Measurements from ENCODE around the gene SAT1. TPM values are rescaled to one million over a fixed set of nuclear protein-coding genes. Genes with fewer than 3 reads are reported as not detected.

SAT1 gene
- total RNA-seq, 4 donors from 2014 or later: 313 to 1,184 (median 689) TPM

DNA sequence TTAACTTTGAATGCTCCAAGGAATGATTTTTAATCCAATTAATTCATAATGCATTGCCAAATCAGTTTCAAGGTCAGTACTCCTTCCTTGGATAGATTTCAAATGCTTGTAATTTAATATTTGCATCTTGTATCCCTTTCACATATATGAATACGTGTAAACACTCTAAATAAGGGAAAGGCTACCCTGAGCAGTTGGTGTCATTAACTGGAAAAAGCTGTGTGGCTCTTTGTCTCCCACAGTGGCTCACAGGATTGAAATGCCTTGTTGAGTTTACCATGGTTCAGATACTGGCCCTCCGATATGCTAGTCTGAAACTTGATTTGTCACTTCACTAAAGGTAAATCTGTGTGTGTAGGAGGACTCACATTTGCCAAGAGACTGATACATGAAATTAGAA lies 23.2 kb upstream of the SAT1 start:
- no peaks in the 10 kb centered on the region for H3K4me1 ChIP-seq
- in situ Hi-C loops (cut with MboI; ENCODE audit: low pct_ligation_motif_present in 1 of 4, low pct_unique_long_range_greater_than_20kb in 1 of 4, low sequenced_read_pairs in 3 of 4): loop anchor here in 1 of 4 donors (25.0 kb wide), 1 partner anchor 152 kb away; the partner anchor contains the start of genes APOO and CXorf58
- H3K27ac ChIP-seq: no peak overlapping the region
- no peaks in the 10 kb centered on the region for H3K36me3 ChIP-seq
- intact Hi-C loops (cut with DNase I; ENCODE audit: low total_unique reads): no loop called here
- H3K4me3 ChIP-seq: no peak overlapping the region
- no peaks in the 10 kb centered on the region for H3K27me3 ChIP-seq
- no peak for DNase-seq
- TF ChIP-seq, protein P1, sequence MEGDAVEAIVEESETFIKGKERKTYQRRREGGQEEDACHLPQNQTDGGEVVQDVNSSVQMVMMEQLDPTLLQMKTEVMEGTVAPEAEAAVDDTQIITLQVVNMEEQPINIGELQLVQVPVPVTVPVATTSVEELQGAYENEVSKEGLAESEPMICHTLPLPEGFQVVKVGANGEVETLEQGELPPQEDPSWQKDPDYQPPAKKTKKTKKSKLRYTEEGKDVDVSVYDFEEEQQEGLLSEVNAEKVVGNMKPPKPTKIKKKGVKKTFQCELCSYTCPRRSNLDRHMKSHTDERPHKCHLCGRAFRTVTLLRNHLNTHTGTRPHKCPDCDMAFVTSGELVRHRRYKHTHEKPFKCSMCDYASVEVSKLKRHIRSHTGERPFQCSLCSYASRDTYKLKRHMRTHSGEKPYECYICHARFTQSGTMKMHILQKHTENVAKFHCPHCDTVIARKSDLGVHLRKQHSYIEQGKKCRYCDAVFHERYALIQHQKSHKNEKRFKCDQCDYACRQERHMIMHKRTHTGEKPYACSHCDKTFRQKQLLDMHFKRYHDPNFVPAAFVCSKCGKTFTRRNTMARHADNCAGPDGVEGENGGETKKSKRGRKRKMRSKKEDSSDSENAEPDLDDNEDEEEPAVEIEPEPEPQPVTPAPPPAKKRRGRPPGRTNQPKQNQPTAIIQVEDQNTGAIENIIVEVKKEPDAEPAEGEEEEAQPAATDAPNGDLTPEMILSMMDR (IDR thresholded peaks at IDR 0.05): no peak
- no peak for TF ChIP-seq POLR2AphosphoS5 (IDR thresholded peaks at IDR 0.05)
- no peak for TF ChIP-seq EP300 (IDR thresholded peaks at IDR 0.05; ENCODE audit: low read depth)
- TF ChIP-seq POLR2A (IDR thresholded peaks at IDR 0.05): no peak
- H3K9me3 ChIP-seq: no peaks in the 10 kb centered on the region
- 81% methylated on average over 2 of the region's 2 CpGs; no CpG with 5 or more reads in 1 of the 2 donors for WGBS, 2 donors (ENCODE audit: low coverage in 1 of 2)

DNA sequence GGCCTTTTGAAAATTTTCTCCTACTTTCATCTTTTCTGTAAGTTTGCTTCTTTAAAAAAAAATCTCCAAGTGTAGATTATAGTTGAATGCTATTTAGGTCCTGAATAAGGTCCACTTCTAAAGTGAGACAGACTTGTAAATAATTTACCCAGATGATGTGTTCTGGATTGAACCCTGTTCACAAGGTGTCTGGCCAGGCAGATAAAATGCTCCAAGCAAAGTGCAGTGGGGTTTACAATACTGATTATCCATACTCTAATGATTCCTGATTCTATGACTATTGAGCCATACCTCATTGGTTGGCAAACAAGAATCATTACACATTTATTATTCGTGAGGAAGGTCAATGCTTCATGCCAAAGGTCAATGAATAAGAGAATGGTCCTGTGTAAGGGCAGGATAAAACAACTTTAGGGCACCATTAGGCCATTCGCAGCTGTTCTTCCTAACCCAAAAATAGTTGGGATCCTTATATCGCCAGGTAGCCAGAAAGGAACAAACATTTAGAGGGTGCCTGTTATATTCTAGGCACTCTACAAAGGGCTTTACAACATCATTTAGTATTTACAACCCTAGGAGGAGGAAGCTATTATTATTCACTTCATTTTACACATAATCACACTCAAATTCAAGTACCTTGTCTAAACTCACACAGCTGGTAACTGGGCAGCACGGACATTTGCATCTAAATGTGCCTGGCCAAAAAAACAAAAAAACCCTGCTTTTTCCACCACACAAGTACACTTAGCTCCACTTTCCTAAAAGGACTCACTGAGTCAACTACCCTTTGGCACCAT lies 18.6 kb upstream of the SAT1 start:
- no peak overlapping the region for H3K27ac ChIP-seq
- TF ChIP-seq POLR2AphosphoS5 (IDR thresholded peaks at IDR 0.05) (no peak), POLR2A (IDR thresholded peaks at IDR 0.05) (no peak), EP300 (IDR thresholded peaks at IDR 0.05; ENCODE audit: low read depth) (no peak)
- TF ChIP-seq, protein P1 (IDR thresholded peaks at IDR 0.05): no peak
- H3K9me3 ChIP-seq: no peaks in the 10 kb centered on the region
- H3K4me3 ChIP-seq: no peak overlapping the region
- WGBS, 2 donors (ENCODE audit: low coverage in 1 of 2): 57 to 83% methylated on average over 1 to 4 of the region's 4 CpGs
- no peaks in the 10 kb centered on the region for H3K27me3 ChIP-seq
- in situ Hi-C loops (cut with MboI; ENCODE audit: low pct_ligation_motif_present in 1 of 4, low pct_unique_long_range_greater_than_20kb in 1 of 4, low sequenced_read_pairs in 3 of 4): loop anchor here in 1 of 4 donors (25.0 kb wide), 1 partner anchor 148 kb away; the partner anchor contains the start of genes APOO and CXorf58
- no peak for DNase-seq
- no peaks in the 10 kb centered on the region for H3K36me3 ChIP-seq
- H3K4me1 ChIP-seq: no peaks in the 10 kb centered on the region
- intact Hi-C loops (cut with DNase I; ENCODE audit: low total_unique reads): no loop called here

DNA sequence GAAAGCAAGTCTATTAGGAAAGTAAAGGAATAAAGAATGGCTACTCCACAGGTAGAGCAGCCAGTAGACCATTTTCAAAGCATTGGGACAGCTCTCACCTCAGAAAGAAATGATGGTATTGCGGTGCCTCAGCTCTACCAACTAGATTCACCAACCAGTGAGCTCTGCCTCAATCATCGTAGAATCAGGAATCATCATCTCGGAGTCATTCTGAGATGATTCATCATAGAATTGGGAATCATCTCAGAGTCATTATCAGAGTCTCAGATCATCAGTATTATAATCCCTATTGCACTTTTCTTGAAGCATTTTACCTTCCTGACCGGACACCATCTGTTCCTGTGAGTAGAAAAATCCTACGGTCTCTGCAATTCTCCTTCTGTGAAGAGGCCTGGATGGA lies 17.5 kb upstream of the SAT1 start:
- Histone ChIP-seq H3K27ac (no peak overlapping the region), H3K4me3 (no peak overlapping the region), H3K4me1 (no peaks in the 10 kb centered on the region), H3K36me3 (no peaks in the 10 kb centered on the region), H3K9me3 (no peaks in the 10 kb centered on the region), H3K27me3 (no peaks in the 10 kb centered on the region)
- TF ChIP-seq, protein P1 (IDR thresholded peaks at IDR 0.05): no peak
- no peak for TF ChIP-seq EP300 (IDR thresholded peaks at IDR 0.05; ENCODE audit: low read depth)
- DNase-seq: no peak
- 96% methylated on average over 5 of the region's 5 CpGs; no CpG with 5 or more reads in 1 of the 2 donors for WGBS, 2 donors (ENCODE audit: low coverage in 1 of 2)
- in situ Hi-C loops (cut with MboI; ENCODE audit: low pct_ligation_motif_present in 1 of 4, low pct_unique_long_range_greater_than_20kb in 1 of 4, low sequenced_read_pairs in 3 of 4): loop anchor here in 1 of 4 donors (25.0 kb wide), 1 partner anchor 147 kb away; the partner anchor contains the start of genes APOO and CXorf58
- intact Hi-C loops (cut with DNase I; ENCODE audit: low total_unique reads): no loop called here

DNA sequence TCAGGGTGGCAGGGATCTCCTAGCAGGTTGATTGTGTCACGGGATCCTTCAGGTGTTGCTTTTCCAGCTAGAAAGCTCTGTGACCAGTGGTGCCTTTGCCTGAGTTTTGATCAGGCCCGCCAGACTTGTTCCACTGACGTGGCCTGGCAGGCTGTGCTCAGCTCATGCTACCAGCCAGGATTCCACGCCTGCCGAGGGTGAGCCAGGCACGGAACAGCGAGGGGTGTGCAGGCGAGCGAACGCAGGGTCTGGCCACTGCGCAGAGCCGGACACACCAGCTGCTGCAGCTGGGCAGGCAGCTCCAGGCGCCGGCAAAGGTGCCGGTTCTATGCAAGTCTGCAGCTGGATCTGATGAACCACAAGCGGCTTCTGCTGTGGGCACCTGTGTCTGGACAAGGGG lies 17.1 kb upstream of the SAT1 start:
- no peak for DNase-seq
- Histone ChIP-seq H3K9me3 (no peaks in the 10 kb centered on the region), H3K4me3 (no peak overlapping the region), H3K27me3 (no peaks in the 10 kb centered on the region), H3K4me1 (no peaks in the 10 kb centered on the region), H3K36me3 (no peaks in the 10 kb centered on the region), H3K27ac (no peak overlapping the region)
- TF ChIP-seq, protein P1 (IDR thresholded peaks at IDR 0.05): no peak
- TF ChIP-seq POLR2A (IDR thresholded peaks at IDR 0.05) (no peak), POLR2AphosphoS5 (IDR thresholded peaks at IDR 0.05) (no peak), EP300 (IDR thresholded peaks at IDR 0.05; ENCODE audit: low read depth) (no peak)
- in situ Hi-C loops (cut with MboI; ENCODE audit: low pct_ligation_motif_present in 1 of 4, low pct_unique_long_range_greater_than_20kb in 1 of 4, low sequenced_read_pairs in 3 of 4) (loop anchor here in 1 of 4 donors (25.0 kb wide), 1 partner anchor 146 kb away; the partner anchor contains the start of genes APOO and CXorf58), intact Hi-C loops (cut with DNase I; ENCODE audit: low total_unique reads) (no loop called here)
- WGBS, 2 donors (ENCODE audit: low coverage in 1 of 2): 89% methylated on average over 8 of the region's 16 CpGs; no CpG with 5 or more reads in 1 of the 2 donors

Measured in transverse colon (tissue), 4 donors.